Liver (tissue), 9 donors: ENCODE data around the gene MON2. TPM values are rescaled to one million over a fixed set of nuclear protein-coding genes. Genes with fewer than 3 reads are reported as not detected.
A peak's percentile ranks its signal among the peaks of the same experiment; 100 is the strongest.

Experiments used
- DNase-seq: peaks from one replicate; pipeline ENCODE4 v3.0.0-alpha.2; 2017; ENCODE audit warnings: low spot score
- H3K27ac ChIP-seq, 2 donors: one replicate each; pipeline ENCODE4 v1.7.0; 2013; ENCODE audit warnings: inconsistent platforms in 2 of 2, low read length in 2 of 2, control low read depth in 1 of 2, low read depth in 1 of 2, mild to moderate bottlenecking in 1 of 2
- H3K27me3 ChIP-seq, 4 donors: one replicate each; pipeline versions ENCODE4 v1.6.1 to v1.7.0; 2013; ENCODE audit warnings: low read length in 3 of 4, inconsistent platforms in 1 of 4, mild to moderate bottlenecking in 1 of 4, moderate library complexity in 1 of 4; ENCODE audit not compliant: control insufficient read depth in 4 of 4, insufficient read depth in 4 of 4
- H3K36me3 ChIP-seq, 4 donors: one replicate each; pipeline versions ENCODE4 v1.6.1 to v1.7.0; 2013; ENCODE audit warnings: low read length in 3 of 4, mild to moderate bottlenecking in 3 of 4, low read depth in 1 of 4, moderate library complexity in 1 of 4; ENCODE audit not compliant: control insufficient read depth in 4 of 4, insufficient read depth in 3 of 4
- H3K4me1 ChIP-seq, 4 donors: one replicate each; pipeline versions ENCODE4 v1.6.1 to v1.7.0; 2013; ENCODE audit warnings: low read length in 3 of 4, mild to moderate bottlenecking in 3 of 4, moderate library complexity in 1 of 4; ENCODE audit not compliant: control insufficient read depth in 4 of 4, insufficient read depth in 4 of 4
- H3K4me3 ChIP-seq, 3 donors: one replicate each; pipeline versions ENCODE4 v1.6.1 to v1.7.0; 2013; ENCODE audit warnings: low read length in 3 of 3, control low read depth in 1 of 3, low read depth in 1 of 3, mild to moderate bottlenecking in 1 of 3
- H3K9ac ChIP-seq, 2 donors: one replicate each; pipeline ENCODE4 v1.7.0; 2013; ENCODE audit warnings: low read length in 2 of 2, mild to moderate bottlenecking in 2 of 2, moderate library complexity in 2 of 2, control low read depth in 1 of 2, low read depth in 1 of 2
- H3K9me3 ChIP-seq, 4 donors: one replicate each; pipeline versions ENCODE4 v1.6.1 to v1.7.0; 2013; ENCODE audit warnings: low read length in 3 of 4; ENCODE audit not compliant: control insufficient read depth in 4 of 4
- ATF3 ChIP-seq: IDR thresholded peaks from 2 replicates; pipeline ENCODE4 v1.6.1; 2016; ENCODE audit warnings: antibody characterized with exemption
- CTCF ChIP-seq: fragments of 150-350 bp; IDR thresholded peaks from 2 replicates; pipeline ENCODE4 v1.5.1; 2017; ENCODE audit warnings: improper control_type of control experiment, low read depth, low read length; ENCODE audit not compliant: missing input control
- EGR1 ChIP-seq, 2 donors: IDR thresholded peaks; 2 replicates each; pipeline ENCODE4 v1.6.1; 2016 to 2018; ENCODE audit warnings: antibody characterized with exemption in 2 of 2, low read depth in 2 of 2
- FOXA1 ChIP-seq: IDR thresholded peaks from 2 replicates; pipeline ENCODE4 v1.6.1; 2016; ENCODE audit warnings: antibody characterized with exemption
- FOXA2 ChIP-seq: IDR thresholded peaks from 2 replicates; pipeline ENCODE4 v1.6.1; 2016; ENCODE audit warnings: antibody characterized with exemption
- GABPA ChIP-seq, 2 donors: IDR thresholded peaks in 1 of 2; conservative IDR thresholded peaks in 1 of 2; 2 replicates each; pipeline ENCODE4 v1.6.1; 2016; ENCODE audit warnings: antibody characterized with exemption in 2 of 2, mild to moderate bottlenecking in 1 of 2, moderate library complexity in 1 of 2
- HNF4A ChIP-seq, 2 donors: conservative IDR thresholded peaks; 2 replicates each; pipeline ENCODE4 v1.6.1; 2016; ENCODE audit warnings: antibody characterized with exemption in 2 of 2, mild to moderate bottlenecking in 2 of 2
- HNF4G ChIP-seq: IDR thresholded peaks from 2 replicates; pipeline ENCODE4 v1.6.1; 2016; ENCODE audit warnings: antibody characterized with exemption
- JUND ChIP-seq, 2 donors: IDR thresholded peaks; 2 replicates each; pipeline ENCODE4 v1.6.1; 2016; ENCODE audit warnings: antibody characterized with exemption in 2 of 2
- MAX ChIP-seq: IDR thresholded peaks from 2 replicates; pipeline ENCODE4 v1.6.1; 2016; ENCODE audit warnings: antibody characterized with exemption
- NR2F2 ChIP-seq: IDR thresholded peaks from 2 replicates; pipeline ENCODE4 v1.6.1; 2016; ENCODE audit warnings: antibody characterized with exemption
- RAD21 ChIP-seq, 2 donors: IDR thresholded peaks; 2 replicates each; pipeline ENCODE4 v1.6.1; 2016; ENCODE audit warnings: antibody characterized with exemption in 2 of 2, mild to moderate bottlenecking in 2 of 2
- RXRA ChIP-seq, 2 donors: IDR thresholded peaks; 2 replicates each; pipeline ENCODE4 v1.6.1; 2017 to 2018; ENCODE audit warnings: antibody characterized with exemption in 2 of 2, mild to moderate bottlenecking in 1 of 2
- SP1 ChIP-seq: IDR thresholded peaks from 2 replicates; pipeline ENCODE4 v1.6.1; 2018; ENCODE audit warnings: antibody characterized with exemption, mild to moderate bottlenecking
- TAF1 ChIP-seq: conservative IDR thresholded peaks from 2 replicates; pipeline ENCODE4 v1.6.1; 2016; ENCODE audit warnings: antibody characterized with exemption, mild to moderate bottlenecking
- YY1 ChIP-seq: IDR thresholded peaks from 2 replicates; pipeline ENCODE4 v1.6.1; 2016; ENCODE audit warnings: antibody characterized with exemption, mild to moderate bottlenecking
- ZBTB33 ChIP-seq: IDR thresholded peaks from 2 replicates; pipeline ENCODE4 v1.6.1; 2016; ENCODE audit warnings: antibody characterized with exemption
- WGBS: extraction: QIAGEN DNeasy Blood & Tissue Kit; methylation state at CpG from one replicate; pipeline ENCODE4 v1.1.7; 2013; 5-methylcytosine and 5-hydroxymethylcytosine counted together
- polyA plus RNA-seq, 2 donors: library from polyadenylated mRNA; stranded (reverse) in 1 of 2; unstranded in 1 of 2; fragments of 200-250 nt in 1 of 2; fragments of >200 nt in 1 of 2; fragmentation: Nextera tagmentation in 1 of 2; extraction: Ambion mirVana in 1 of 2; gene quantifications; one replicate each; pipeline versions ENCODE4 v1.2.1 to v1.2.3, GENCODE V29; 2013 to 2015
- total RNA-seq, 2 donors: library from RNA; depleted of rRNA; stranded (reverse); fragments of >200 nt; gene quantifications; one replicate each; pipeline ENCODE4 v1.2.3, GENCODE V29; 2014
- TF ChIP-seq, protein P1 (sequence below): IDR thresholded peaks from 2 replicates; pipeline ENCODE4 v1.6.1; 2016; ENCODE audit warnings: antibody characterized with exemption, mild to moderate bottlenecking
- donor health status: healthy.
- donor health status: healthy.
- donor health status: healthy.
- donor health status: healthy.
- donor health status: healthy.

MON2 gene
- total and polyA plus RNA-seq, 4 donors = 7.5 to 69.9 (median 25.8) TPM

GRCh38 chr12:62597253-62597652 lies 130.6 kb downstream of the MON2 start:
- no peaks in the 10 kb centered on the region for H3K9me3 ChIP-seq
- no peak overlapping the region for H3K4me3 ChIP-seq
- peaks cover 0 to 5% (median 3%) of the 10 kb centered on the region in 4 donors for H3K4me1 ChIP-seq
- TF ChIP-seq YY1 (peak; percentile 95), FOXA2 (no peak), MAX (peak; percentile 57), RAD21 (IDR thresholded peaks at IDR 0.05) (peak; percentile 17 to 23), GABPA (IDR thresholded peaks at IDR 0.05 in 1 of 2, conservative IDR thresholded peaks at IDR 0.05 in 1 of 2) (no peak), TAF1 (no peak), CTCF (no peak), ZBTB33 (peak; percentile 38), HNF4G (peak; percentile 6), JUND (IDR thresholded peaks at IDR 0.05) (no peak), SP1 (peak; percentile 64), ATF3 (peak; percentile 16), EGR1 (IDR thresholded peaks at IDR 0.05; ENCODE audit: low read depth in 2 of 2) (no peak), HNF4A (conservative IDR thresholded peaks at IDR 0.05) (peak; percentile 81 to 82), NR2F2 (no peak), FOXA1 (no peak), RXRA (IDR thresholded peaks at IDR 0.05) (peak; percentile 17 to 32)
- TF ChIP-seq, protein P1, sequence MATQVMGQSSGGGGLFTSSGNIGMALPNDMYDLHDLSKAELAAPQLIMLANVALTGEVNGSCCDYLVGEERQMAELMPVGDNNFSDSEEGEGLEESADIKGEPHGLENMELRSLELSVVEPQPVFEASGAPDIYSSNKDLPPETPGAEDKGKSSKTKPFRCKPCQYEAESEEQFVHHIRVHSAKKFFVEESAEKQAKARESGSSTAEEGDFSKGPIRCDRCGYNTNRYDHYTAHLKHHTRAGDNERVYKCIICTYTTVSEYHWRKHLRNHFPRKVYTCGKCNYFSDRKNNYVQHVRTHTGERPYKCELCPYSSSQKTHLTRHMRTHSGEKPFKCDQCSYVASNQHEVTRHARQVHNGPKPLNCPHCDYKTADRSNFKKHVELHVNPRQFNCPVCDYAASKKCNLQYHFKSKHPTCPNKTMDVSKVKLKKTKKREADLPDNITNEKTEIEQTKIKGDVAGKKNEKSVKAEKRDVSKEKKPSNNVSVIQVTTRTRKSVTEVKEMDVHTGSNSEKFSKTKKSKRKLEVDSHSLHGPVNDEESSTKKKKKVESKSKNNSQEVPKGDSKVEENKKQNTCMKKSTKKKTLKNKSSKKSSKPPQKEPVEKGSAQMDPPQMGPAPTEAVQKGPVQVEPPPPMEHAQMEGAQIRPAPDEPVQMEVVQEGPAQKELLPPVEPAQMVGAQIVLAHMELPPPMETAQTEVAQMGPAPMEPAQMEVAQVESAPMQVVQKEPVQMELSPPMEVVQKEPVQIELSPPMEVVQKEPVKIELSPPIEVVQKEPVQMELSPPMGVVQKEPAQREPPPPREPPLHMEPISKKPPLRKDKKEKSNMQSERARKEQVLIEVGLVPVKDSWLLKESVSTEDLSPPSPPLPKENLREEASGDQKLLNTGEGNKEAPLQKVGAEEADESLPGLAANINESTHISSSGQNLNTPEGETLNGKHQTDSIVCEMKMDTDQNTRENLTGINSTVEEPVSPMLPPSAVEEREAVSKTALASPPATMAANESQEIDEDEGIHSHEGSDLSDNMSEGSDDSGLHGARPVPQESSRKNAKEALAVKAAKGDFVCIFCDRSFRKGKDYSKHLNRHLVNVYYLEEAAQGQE = peak; percentile 28
- no peaks in the 10 kb centered on the region for H3K27me3 ChIP-seq
- H3K27ac ChIP-seq = no peak overlapping the region
- DNase-seq = no peak
- H3K36me3 ChIP-seq = peaks cover 0 to 5% (median 2%) of the 10 kb centered on the region in 4 donors
- no peak overlapping the region for H3K9ac ChIP-seq
- WGBS = 80% methylated on average over 3 of the region's 3 CpGs
